Endodermal cell (in vitro differentiated cells): ENCODE results near the gene ANXA10. TPM values are rescaled to one million over a fixed set of nuclear protein-coding genes. Genes with fewer than 3 reads are reported as not detected.
A peak's percentile ranks its signal among the peaks of the same experiment; 100 is the strongest.

ENCODE experiments used
- DNase-seq: peaks from one replicate; pipeline ENCODE4 v3.0.0-alpha.2; 2017
- H3K27ac ChIP-seq: 2 replicates; pipeline ENCODE4 v1.5.1; 2013; ENCODE audit warnings: mild to moderate bottlenecking, low read depth, low read length, moderate library complexity
- H3K27me3 ChIP-seq: 2 replicates; pipeline ENCODE4 v1.6.1; 2013; ENCODE audit warnings: mild to moderate bottlenecking, low read length, moderate library complexity; ENCODE audit not compliant: insufficient read depth, control insufficient read depth, poor library complexity, severe bottlenecking
- H3K36me3 ChIP-seq: 2 replicates; pipeline ENCODE4 v1.7.0; 2013; ENCODE audit warnings: mild to moderate bottlenecking, low read length, moderate library complexity; ENCODE audit not compliant: control insufficient read depth, insufficient read depth
- H3K4me1 ChIP-seq: one replicate; pipeline ENCODE4 v1.7.0; 2013; ENCODE audit warnings: low read length; ENCODE audit not compliant: control insufficient read depth, insufficient read depth
- H3K4me3 ChIP-seq: 2 replicates; pipeline ENCODE4 v1.5.1; 2013; ENCODE audit warnings: mild to moderate bottlenecking, low read length, moderate library complexity
- H3K9ac ChIP-seq: 2 replicates; pipeline ENCODE4 v1.6.1; 2013; ENCODE audit warnings: mild to moderate bottlenecking, low read length, moderate library complexity; ENCODE audit not compliant: poor library complexity, severe bottlenecking; ENCODE audit errors: extremely low read depth
- H3K9me3 ChIP-seq: 2 replicates; pipeline ENCODE4 v1.6.1; 2013; ENCODE audit warnings: mild to moderate bottlenecking, low read length, moderate library complexity; ENCODE audit not compliant: control insufficient read depth
- H3K27ac Mint-ChIP-seq: 2 replicates; pipeline ENCODE4 v1.8.0; 2020; ENCODE audit warnings: mixed read lengths
- H3K27me3 Mint-ChIP-seq: 2 replicates; pipeline ENCODE4 v1.8.0; 2021; ENCODE audit warnings: mild to moderate bottlenecking, mixed read lengths; ENCODE audit not compliant: insufficient read depth
- H3K36me3 Mint-ChIP-seq: 2 replicates; pipeline ENCODE4 v1.8.0; 2020; ENCODE audit warnings: low read depth, mixed read lengths
- H3K4me1 Mint-ChIP-seq: 2 replicates; pipeline ENCODE4 v1.8.0; 2020; ENCODE audit warnings: mixed read lengths
- H3K4me3 Mint-ChIP-seq: 2 replicates; pipeline ENCODE4 v1.8.0; 2020; ENCODE audit warnings: mild to moderate bottlenecking, moderate library complexity, mixed read lengths
- H3K9me3 Mint-ChIP-seq: 2 replicates; pipeline ENCODE4 v1.8.0; 2020; ENCODE audit warnings: mild to moderate bottlenecking, mixed read lengths
- CTCF ChIP-seq: fragments of 200-600 bp; sonication (generic); conservative IDR thresholded peaks from 2 replicates; pipeline ENCODE4 v1.5.0; 2021; ENCODE audit warnings: antibody characterized with exemption, mild to moderate bottlenecking
- WGBS, 2 experiments: methylation state at CpG; one replicate each; pipeline versions ENCODE4 v1.1.5 to v1.1.7; 2013; ENCODE audit warnings: missing lambda C conversion rate in 2 of 2, mixed read lengths in 1 of 2; ENCODE audit not compliant: insufficient coverage in 1 of 2, insufficient read length in 1 of 2; 5-methylcytosine and 5-hydroxymethylcytosine counted together
- total RNA-seq, 2 donors: library from RNA; stranded (reverse); fragmentation: NEBNext Ultra II Directional in 1 of 2; extraction: Animal tissue kit (Norgen Biotek cat#: 25700) in 1 of 2; gene quantifications; 2 replicates in 1 of 2; 3 replicates in 1 of 2; pipeline ENCODE4 v1.2.1, GENCODE V29; 2021

Gene ANXA10
- total RNA-seq, 2 donors from 2014 or later: not detected

- Mint-ChIP-seq H3K4me3 (no peak overlapping the region), H3K4me1 (no peaks in the 10 kb centered on the region), H3K36me3 (no peaks in the 10 kb centered on the region), H3K27me3 (no peaks in the 10 kb centered on the region), H3K9me3 (no peaks in the 10 kb centered on the region), H3K27ac (no peak overlapping the region)
- H3K36me3 ChIP-seq: no peaks in the 10 kb centered on the region
- no peak overlapping the region for H3K9ac ChIP-seq
- no peak overlapping the region for H3K4me3 ChIP-seq
- no peak for TF ChIP-seq CTCF
- WGBS, 2 experiments: 93 to 96% methylated on average over 4 of the region's 5 CpGs
- no peaks in the 10 kb centered on the region for H3K27me3 ChIP-seq
- H3K4me1 ChIP-seq: no peaks in the 10 kb centered on the region
- no peak for DNase-seq
- H3K27ac ChIP-seq: no peak overlapping the region
- H3K9me3 ChIP-seq: no peaks in the 10 kb centered on the region
Observed at GRCh38 chr4:168177546-168178149, 85.3 kb downstream of the ANXA10 start.

GRCh38 chr4:168183717-168184571 is 91.6 kb downstream of the ANXA10 start:
- 55 to 100% methylated on average over 1 to 6 of the region's 6 CpGs for WGBS, 2 experiments
- Histone ChIP-seq H3K4me3 (no peak overlapping the region), H3K27ac (no peak overlapping the region), H3K4me1 (no peaks in the 10 kb centered on the region), H3K9me3 (no peaks in the 10 kb centered on the region), H3K27me3 (no peaks in the 10 kb centered on the region), H3K36me3 (no peaks in the 10 kb centered on the region), H3K9ac (no peak overlapping the region)
- no peaks in the 10 kb centered on the region for H3K27me3 Mint-ChIP-seq
- no peaks in the 10 kb centered on the region for H3K9me3 Mint-ChIP-seq
- TF ChIP-seq CTCF: peak; percentile 80
- DNase-seq: no peak
- no peak overlapping the region for H3K4me3 Mint-ChIP-seq
- no peak overlapping the region for H3K27ac Mint-ChIP-seq
- no peaks in the 10 kb centered on the region for H3K36me3 Mint-ChIP-seq
- H3K4me1 Mint-ChIP-seq: no peaks in the 10 kb centered on the region

- no peaks in the 10 kb centered on the region for H3K9me3 ChIP-seq
- no peaks in the 10 kb centered on the region for H3K36me3 ChIP-seq
- no peak overlapping the region for H3K9ac ChIP-seq
- H3K9me3 Mint-ChIP-seq: peaks cover 2% of the 10 kb centered on the region
- no peak overlapping the region for H3K4me3 Mint-ChIP-seq
- H3K27ac ChIP-seq: no peak overlapping the region
- H3K36me3 Mint-ChIP-seq: no peaks in the 10 kb centered on the region
- H3K27ac Mint-ChIP-seq: no peak overlapping the region
- no peaks in the 10 kb centered on the region for H3K27me3 Mint-ChIP-seq
- H3K27me3 ChIP-seq: no peaks in the 10 kb centered on the region
- H3K4me1 Mint-ChIP-seq: no peaks in the 10 kb centered on the region
- no peaks in the 10 kb centered on the region for H3K4me1 ChIP-seq
- TF ChIP-seq CTCF: no peak
- H3K4me3 ChIP-seq: no peak overlapping the region
- no peak for DNase-seq
- 94% methylated on average over 1 of the region's 1 CpG; no CpG with 5 or more reads in 1 of the 2 experiments for WGBS, 2 experiments
Observed at GRCh38 chr4:168188754-168189153, 96.4 kb downstream of the ANXA10 start.
